ENCODE data around the gene CBY2.

CBY2 gene

GRCh38 chr13:45723798-45724197 lies 21.7 kb downstream of the CBY2 start:
- Histone ChIP-seq H3K27me3 (ENCODE audit: control insufficient read depth, insufficient read depth, low read length) (no peaks in the 10 kb centered on the region), H3K4me3 (ENCODE audit: low read length) (no peak overlapping the region), H3K4me1 (ENCODE audit: control insufficient read depth, insufficient read depth, low read length) (no peaks in the 10 kb centered on the region), H3K36me3 (ENCODE audit: control insufficient read depth, insufficient read depth, low read length) (no peaks in the 10 kb centered on the region), H3K9ac (ENCODE audit: low read length) (no peak overlapping the region), H3K27ac (ENCODE audit: low read depth, low read length) (no peak overlapping the region)

- no peak overlapping the region for H3K27ac ChIP-seq (ENCODE audit: low read depth, low read length)
- H3K36me3 ChIP-seq (ENCODE audit: control insufficient read depth, insufficient read depth, low read length) = no peaks in the 10 kb centered on the region
- H3K4me1 ChIP-seq (ENCODE audit: control insufficient read depth, insufficient read depth, low read length) = no peaks in the 10 kb centered on the region
- H3K27me3 ChIP-seq (ENCODE audit: control insufficient read depth, insufficient read depth, low read length) = no peaks in the 10 kb centered on the region
- no peak overlapping the region for H3K4me3 ChIP-seq (ENCODE audit: low read length)
- H3K9ac ChIP-seq (ENCODE audit: low read length) = no peak overlapping the region
Measured at GRCh38 chr13:45728759-45729158, 26.6 kb downstream of the CBY2 start.

GRCh38 chr13:45731455-45731854 lies 29.3 kb downstream of the CBY2 start:
- Histone ChIP-seq H3K4me3 (ENCODE audit: low read length) (no peak overlapping the region), H3K27me3 (ENCODE audit: control insufficient read depth, insufficient read depth, low read length) (no peaks in the 10 kb centered on the region), H3K4me1 (ENCODE audit: control insufficient read depth, insufficient read depth, low read length) (no peaks in the 10 kb centered on the region), H3K9ac (ENCODE audit: low read length) (no peak overlapping the region), H3K27ac (ENCODE audit: low read depth, low read length) (no peak overlapping the region), H3K36me3 (ENCODE audit: control insufficient read depth, insufficient read depth, low read length) (no peaks in the 10 kb centered on the region)

- Histone ChIP-seq H3K27me3 (ENCODE audit: control insufficient read depth, insufficient read depth, low read length) (no peaks in the 10 kb centered on the region), H3K36me3 (ENCODE audit: control insufficient read depth, insufficient read depth, low read length) (no peaks in the 10 kb centered on the region), H3K27ac (ENCODE audit: low read depth, low read length) (no peak overlapping the region), H3K4me3 (ENCODE audit: low read length) (no peak overlapping the region), H3K9ac (ENCODE audit: low read length) (no peak overlapping the region), H3K4me1 (ENCODE audit: control insufficient read depth, insufficient read depth, low read length) (no peaks in the 10 kb centered on the region)
Measured at GRCh38 chr13:45732916-45733315, 30.8 kb downstream of the CBY2 start.

GRCh38 chr13:45733361-45733760 lies 31.2 kb downstream of the CBY2 start:
- no peaks in the 10 kb centered on the region for H3K4me1 ChIP-seq (ENCODE audit: control insufficient read depth, insufficient read depth, low read length)
- H3K27me3 ChIP-seq (ENCODE audit: control insufficient read depth, insufficient read depth, low read length) = no peaks in the 10 kb centered on the region
- no peak overlapping the region for H3K27ac ChIP-seq (ENCODE audit: low read depth, low read length)
- no peak overlapping the region for H3K4me3 ChIP-seq (ENCODE audit: low read length)
- no peaks in the 10 kb centered on the region for H3K36me3 ChIP-seq (ENCODE audit: control insufficient read depth, insufficient read depth, low read length)
- H3K9ac ChIP-seq (ENCODE audit: low read length) = no peak overlapping the region

GRCh38 chr13:45737571-45738017 lies 35.5 kb downstream of the CBY2 start:
- no peaks in the 10 kb centered on the region for H3K27me3 ChIP-seq (ENCODE audit: control insufficient read depth, insufficient read depth, low read length)

GRCh38 chr13:45742985-45743384 lies 40.9 kb downstream of the CBY2 start:
- H3K4me1 ChIP-seq (ENCODE audit: control insufficient read depth, insufficient read depth, low read length) = no peaks in the 10 kb centered on the region
- no peak overlapping the region for H3K9ac ChIP-seq (ENCODE audit: low read length)
- no peak overlapping the region for H3K4me3 ChIP-seq (ENCODE audit: low read length)
- H3K27me3 ChIP-seq (ENCODE audit: control insufficient read depth, insufficient read depth, low read length) = no peaks in the 10 kb centered on the region
- H3K27ac ChIP-seq (ENCODE audit: low read depth, low read length) = no peak overlapping the region
- no peaks in the 10 kb centered on the region for H3K36me3 ChIP-seq (ENCODE audit: control insufficient read depth, insufficient read depth, low read length)

More at GRCh38 chr13:45737571-45738017, 35.5 kb downstream of the CBY2 start:
- H3K36me3 ChIP-seq (ENCODE audit: control insufficient read depth, insufficient read depth, low read length) = no peaks in the 10 kb centered on the region
- no peaks in the 10 kb centered on the region for H3K4me1 ChIP-seq (ENCODE audit: control insufficient read depth, insufficient read depth, low read length)
- H3K27ac ChIP-seq (ENCODE audit: low read depth, low read length) = no peak overlapping the region
- no peak overlapping the region for H3K4me3 ChIP-seq (ENCODE audit: low read length)
- no peak overlapping the region for H3K9ac ChIP-seq (ENCODE audit: low read length)

GRCh38 chr13:45744979-45745378 lies 42.9 kb downstream of the CBY2 start:
- Histone ChIP-seq H3K36me3 (ENCODE audit: control insufficient read depth, insufficient read depth, low read length) (no peaks in the 10 kb centered on the region), H3K4me1 (ENCODE audit: control insufficient read depth, insufficient read depth, low read length) (no peaks in the 10 kb centered on the region)

GRCh38 chr13:45747071-45747470 lies 45.0 kb downstream of the CBY2 start:
- Histone ChIP-seq H3K36me3 (ENCODE audit: control insufficient read depth, insufficient read depth, low read length) (no peaks in the 10 kb centered on the region), H3K4me1 (ENCODE audit: control insufficient read depth, insufficient read depth, low read length) (no peaks in the 10 kb centered on the region), H3K4me3 (ENCODE audit: low read length) (no peak overlapping the region), H3K9ac (ENCODE audit: low read length) (no peak overlapping the region), H3K27ac (ENCODE audit: low read depth, low read length) (no peak overlapping the region), H3K27me3 (ENCODE audit: control insufficient read depth, insufficient read depth, low read length) (no peaks in the 10 kb centered on the region)

More at GRCh38 chr13:45744979-45745378, 42.9 kb downstream of the CBY2 start:
- no peaks in the 10 kb centered on the region for H3K27me3 ChIP-seq (ENCODE audit: control insufficient read depth, insufficient read depth, low read length)
- no peak overlapping the region for H3K4me3 ChIP-seq (ENCODE audit: low read length)
- no peak overlapping the region for H3K9ac ChIP-seq (ENCODE audit: low read length)
- no peak overlapping the region for H3K27ac ChIP-seq (ENCODE audit: low read depth, low read length)

- Histone ChIP-seq H3K9ac (ENCODE audit: low read length) (no peak overlapping the region), H3K27ac (ENCODE audit: low read depth, low read length) (no peak overlapping the region), H3K27me3 (ENCODE audit: control insufficient read depth, insufficient read depth, low read length) (no peaks in the 10 kb centered on the region), H3K4me1 (ENCODE audit: control insufficient read depth, insufficient read depth, low read length) (no peaks in the 10 kb centered on the region), H3K36me3 (ENCODE audit: control insufficient read depth, insufficient read depth, low read length) (no peaks in the 10 kb centered on the region), H3K4me3 (ENCODE audit: low read length) (no peak overlapping the region)
Measured at GRCh38 chr13:45748941-45749759, 47.0 kb downstream of the CBY2 start.

GRCh38 chr13:45750566-45750965 lies 48.4 kb downstream of the CBY2 start:
- no peak overlapping the region for H3K4me3 ChIP-seq (ENCODE audit: low read length)
- no peaks in the 10 kb centered on the region for H3K4me1 ChIP-seq (ENCODE audit: control insufficient read depth, insufficient read depth, low read length)
- H3K36me3 ChIP-seq (ENCODE audit: control insufficient read depth, insufficient read depth, low read length) = no peaks in the 10 kb centered on the region
- H3K27ac ChIP-seq (ENCODE audit: low read depth, low read length) = no peak overlapping the region
- H3K9ac ChIP-seq (ENCODE audit: low read length) = no peak overlapping the region
- H3K27me3 ChIP-seq (ENCODE audit: control insufficient read depth, insufficient read depth, low read length) = no peaks in the 10 kb centered on the region

- Histone ChIP-seq H3K27ac (ENCODE audit: low read depth, low read length) (no peak overlapping the region), H3K36me3 (ENCODE audit: control insufficient read depth, insufficient read depth, low read length) (no peaks in the 10 kb centered on the region), H3K27me3 (ENCODE audit: control insufficient read depth, insufficient read depth, low read length) (no peaks in the 10 kb centered on the region), H3K4me3 (ENCODE audit: low read length) (no peak overlapping the region), H3K9ac (ENCODE audit: low read length) (no peak overlapping the region), H3K4me1 (ENCODE audit: control insufficient read depth, insufficient read depth, low read length) (no peaks in the 10 kb centered on the region)
Measured at GRCh38 chr13:45751885-45752284, 49.8 kb downstream of the CBY2 start.

- Histone ChIP-seq H3K9ac (ENCODE audit: low read length) (no peak overlapping the region), H3K4me3 (ENCODE audit: low read length) (no peak overlapping the region), H3K36me3 (ENCODE audit: control insufficient read depth, insufficient read depth, low read length) (no peaks in the 10 kb centered on the region), H3K4me1 (ENCODE audit: control insufficient read depth, insufficient read depth, low read length) (no peaks in the 10 kb centered on the region), H3K27ac (ENCODE audit: low read depth, low read length) (no peak overlapping the region), H3K27me3 (ENCODE audit: control insufficient read depth, insufficient read depth, low read length) (no peaks in the 10 kb centered on the region)
Measured at GRCh38 chr13:45752510-45752909, 50.4 kb downstream of the CBY2 start.

All from rectal smooth muscle tissue (tissue), 1 donor.